Esophagus squamous epithelium (tissue), 5 donors: ENCODE results near the gene INPP5F. TPM values are rescaled to one million over a fixed set of nuclear protein-coding genes. Genes with fewer than 3 reads are reported as not detected.

Source experiments
- DNase-seq: peaks from one replicate; lab custom pipeline; 2025; lab: John Stamatoyannopoulos, UW
- H3K27ac ChIP-seq, 4 donors: fragments of 200-600 bp; sonication (generic); one replicate each; pipeline ENCODE4 v1.5.1; 2016 to 2019; ENCODE audit warnings: mild to moderate bottlenecking in 1 of 4
- H3K27me3 ChIP-seq, 4 donors: fragments of 200-600 bp; sonication (generic); 1 replicate in 3 of 4; 2 replicates in 1 of 4; pipeline versions ENCODE4 v1.5.1 to v1.6.0; 2017 to 2021; ENCODE audit warnings: antibody characterized with exemption in 1 of 4
- H3K36me3 ChIP-seq, 3 donors: fragments of 200-600 bp; sonication (generic); one replicate each; pipeline ENCODE4 v1.5.1; 2016 to 2019
- H3K4me1 ChIP-seq, 3 donors: fragments of 200-600 bp; sonication (generic); one replicate each; pipeline ENCODE4 v1.5.1; 2017 to 2019
- H3K4me3 ChIP-seq, 4 donors: fragments of 200-600 bp; sonication (generic); 1 replicate in 3 of 4; 2 replicates in 1 of 4; pipeline ENCODE4 v1.5.1; 2016 to 2019; ENCODE audit warnings: mild to moderate bottlenecking in 2 of 4, moderate library complexity in 1 of 4
- H3K9me3 ChIP-seq, 3 donors: fragments of 200-600 bp; sonication (generic); one replicate each; pipeline ENCODE4 v1.5.1; 2016 to 2019
- POLR2A ChIP-seq, 4 donors: fragments of 450-650 bp; IDR thresholded peaks; one replicate each; pipeline ENCODE4 v1.6.1; 2017; ENCODE audit warnings: antibody characterized with exemption in 4 of 4, mild to moderate bottlenecking in 4 of 4, moderate library complexity in 3 of 4
- WGBS, 2 donors: methylation state at CpG; one replicate each; pipeline ENCODE4 v1.1.5; 2018; 5-methylcytosine and 5-hydroxymethylcytosine counted together
- intact Hi-C: fragments of 100-400 bp; cut with DNase I; formaldehyde crosslinking; loops from one replicate; pipeline ENCODE4 v1.15.0; 2022
- total RNA-seq, 4 donors: library from RNA; depleted of rRNA; stranded (reverse); fragments of >200 nt; gene quantifications; one replicate each; pipeline ENCODE4 v1.1.0, GENCODE V29; 2016
- TF ChIP-seq, protein P1 (sequence below), 6 experiments: fragments of 450-650 bp in 4 of 6; fragments of 200-600 bp in 2 of 6; sonication (generic) in 2 of 6; IDR thresholded peaks; one replicate each; pipeline ENCODE4 v1.5.1; 2016 to 2019; ENCODE audit warnings: antibody characterized with exemption in 6 of 6, mild to moderate bottlenecking in 4 of 6, moderate library complexity in 4 of 6
- donor health status: DM: yes; HTN: yes; CAD: no.

INPP5F gene
- total RNA-seq, 4 donors from 2014 or later = 5.3 to 11.4 (median 9.4) TPM

DNA sequence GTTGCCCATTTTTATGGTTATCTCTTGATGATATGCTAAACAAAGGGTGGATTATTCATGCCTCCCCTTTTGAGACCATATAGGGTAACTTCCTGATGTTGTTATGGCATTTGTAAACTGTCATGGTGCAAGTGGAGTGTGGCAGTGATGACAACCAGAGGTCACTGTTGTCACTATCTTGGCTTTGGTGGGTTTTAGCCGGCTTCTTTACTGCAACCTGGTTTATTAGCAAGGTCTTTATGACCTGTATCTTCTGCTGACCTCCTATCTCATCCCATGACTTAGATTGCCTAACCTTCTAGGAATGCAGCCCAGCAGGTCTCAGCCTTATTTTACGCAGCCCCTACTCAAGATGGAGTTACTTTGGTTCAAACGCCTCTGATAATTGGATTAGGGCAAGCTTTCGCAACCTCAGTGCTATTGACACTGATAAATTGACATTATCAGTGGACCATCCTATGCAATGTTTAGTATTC is 37.8 kb upstream of the INPP5F start:
- no peaks in the 10 kb centered on the region for H3K9me3 ChIP-seq
- no peak overlapping the region for H3K4me3 ChIP-seq
- no peak for TF ChIP-seq POLR2A (IDR thresholded peaks at IDR 0.05)
- TF ChIP-seq, protein P1, sequence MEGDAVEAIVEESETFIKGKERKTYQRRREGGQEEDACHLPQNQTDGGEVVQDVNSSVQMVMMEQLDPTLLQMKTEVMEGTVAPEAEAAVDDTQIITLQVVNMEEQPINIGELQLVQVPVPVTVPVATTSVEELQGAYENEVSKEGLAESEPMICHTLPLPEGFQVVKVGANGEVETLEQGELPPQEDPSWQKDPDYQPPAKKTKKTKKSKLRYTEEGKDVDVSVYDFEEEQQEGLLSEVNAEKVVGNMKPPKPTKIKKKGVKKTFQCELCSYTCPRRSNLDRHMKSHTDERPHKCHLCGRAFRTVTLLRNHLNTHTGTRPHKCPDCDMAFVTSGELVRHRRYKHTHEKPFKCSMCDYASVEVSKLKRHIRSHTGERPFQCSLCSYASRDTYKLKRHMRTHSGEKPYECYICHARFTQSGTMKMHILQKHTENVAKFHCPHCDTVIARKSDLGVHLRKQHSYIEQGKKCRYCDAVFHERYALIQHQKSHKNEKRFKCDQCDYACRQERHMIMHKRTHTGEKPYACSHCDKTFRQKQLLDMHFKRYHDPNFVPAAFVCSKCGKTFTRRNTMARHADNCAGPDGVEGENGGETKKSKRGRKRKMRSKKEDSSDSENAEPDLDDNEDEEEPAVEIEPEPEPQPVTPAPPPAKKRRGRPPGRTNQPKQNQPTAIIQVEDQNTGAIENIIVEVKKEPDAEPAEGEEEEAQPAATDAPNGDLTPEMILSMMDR (IDR thresholded peaks at IDR 0.05) = no peak
- WGBS, 2 donors = 76 to 81% methylated on average over 4 of the region's 4 CpGs
- intact Hi-C loops = loop anchor here (5.0 to 10.0 kb wide), 2 partner anchors 39 to 177 kb away; partner anchors contain the start of gene INPP5F
- H3K27ac ChIP-seq = no peak overlapping the region
- no peak for DNase-seq
- H3K4me1 ChIP-seq = peaks cover 6 to 25% (median 9%) of the 10 kb centered on the region in 3 donors
- H3K27me3 ChIP-seq = no peaks in the 10 kb centered on the region
- no peaks in the 10 kb centered on the region for H3K36me3 ChIP-seq

DNA sequence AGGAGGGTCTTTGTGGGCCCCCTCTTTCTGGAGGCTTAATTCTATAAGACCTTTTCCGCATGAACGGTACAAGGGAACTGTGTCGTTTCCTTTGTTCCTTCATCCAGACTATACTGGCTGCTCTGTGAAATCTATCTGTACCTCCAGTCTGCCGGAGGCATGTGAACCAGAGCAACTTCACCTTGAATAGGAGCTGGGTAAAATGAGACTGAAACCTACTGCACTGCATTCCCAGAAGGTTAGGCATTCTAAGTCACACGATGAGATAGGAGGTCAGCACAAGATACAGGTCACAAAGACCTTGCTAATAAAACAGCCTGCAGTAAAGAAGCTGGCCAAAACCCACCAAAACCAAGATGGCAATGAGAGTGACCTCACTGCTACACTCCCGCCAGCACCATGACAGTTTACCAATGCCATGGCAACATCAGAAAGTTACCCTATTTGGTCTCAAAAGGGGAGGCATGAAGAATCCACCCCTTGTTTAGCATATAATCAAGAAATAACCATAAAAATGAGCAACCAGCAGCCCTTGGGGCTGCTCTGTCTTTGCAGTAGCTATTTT is 36.8 kb upstream of the INPP5F start:
- Histone ChIP-seq H3K27me3 (no peaks in the 10 kb centered on the region), H3K27ac (no peak overlapping the region), H3K4me3 (no peak overlapping the region), H3K4me1 (peaks cover 6 to 19% (median 9%) of the 10 kb centered on the region in 3 donors), H3K9me3 (no peaks in the 10 kb centered on the region), H3K36me3 (no peaks in the 10 kb centered on the region)
- DNase-seq = no peak
- TF ChIP-seq, protein P1 (IDR thresholded peaks at IDR 0.05) = no peak
- no peak for TF ChIP-seq POLR2A (IDR thresholded peaks at IDR 0.05)
- intact Hi-C loops = loop anchor here (5.0 to 10.0 kb wide), 2 partner anchors 38 to 176 kb away; partner anchors contain the start of gene INPP5F
- WGBS, 2 donors = 89 to 91% methylated on average over 6 of the region's 6 CpGs

DNA sequence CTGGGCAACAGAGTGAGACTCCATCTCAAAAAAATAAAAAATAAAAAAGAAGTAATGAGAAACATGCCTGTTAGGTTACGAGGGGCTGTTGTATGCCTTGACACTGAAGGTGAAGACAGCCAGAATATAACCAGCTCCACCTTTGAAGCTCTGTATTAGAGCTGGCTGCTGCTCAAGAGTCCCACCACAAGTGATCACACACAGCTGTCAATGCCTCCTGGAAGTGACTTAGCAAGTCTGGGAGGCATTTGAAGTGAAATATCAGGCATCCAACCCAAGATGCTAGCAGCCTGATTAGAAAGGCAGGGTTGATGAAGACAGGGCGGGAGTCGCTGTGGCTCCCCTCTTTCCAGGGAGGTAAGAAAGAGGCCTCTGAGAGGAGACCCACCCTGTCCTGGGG is 34.1 kb upstream of the INPP5F start:
- peaks cover 6 to 13% (median 9%) of the 10 kb centered on the region in 3 donors for H3K4me1 ChIP-seq
- no peaks in the 10 kb centered on the region for H3K36me3 ChIP-seq
- DNase-seq = no peak
- no peaks in the 10 kb centered on the region for H3K27me3 ChIP-seq
- intact Hi-C loops = loop anchor here (10.0 kb wide), 1 partner anchor 153 kb away; no protein-coding TSS in a partner anchor
- 87 to 96% methylated on average over 3 of the region's 3 CpGs for WGBS, 2 donors
- H3K27ac ChIP-seq = no peak overlapping the region
- H3K9me3 ChIP-seq = no peaks in the 10 kb centered on the region
- TF ChIP-seq POLR2A (IDR thresholded peaks at IDR 0.05) = no peak
- TF ChIP-seq, protein P1 (IDR thresholded peaks at IDR 0.05) = no peak
- no peak overlapping the region for H3K4me3 ChIP-seq

DNA sequence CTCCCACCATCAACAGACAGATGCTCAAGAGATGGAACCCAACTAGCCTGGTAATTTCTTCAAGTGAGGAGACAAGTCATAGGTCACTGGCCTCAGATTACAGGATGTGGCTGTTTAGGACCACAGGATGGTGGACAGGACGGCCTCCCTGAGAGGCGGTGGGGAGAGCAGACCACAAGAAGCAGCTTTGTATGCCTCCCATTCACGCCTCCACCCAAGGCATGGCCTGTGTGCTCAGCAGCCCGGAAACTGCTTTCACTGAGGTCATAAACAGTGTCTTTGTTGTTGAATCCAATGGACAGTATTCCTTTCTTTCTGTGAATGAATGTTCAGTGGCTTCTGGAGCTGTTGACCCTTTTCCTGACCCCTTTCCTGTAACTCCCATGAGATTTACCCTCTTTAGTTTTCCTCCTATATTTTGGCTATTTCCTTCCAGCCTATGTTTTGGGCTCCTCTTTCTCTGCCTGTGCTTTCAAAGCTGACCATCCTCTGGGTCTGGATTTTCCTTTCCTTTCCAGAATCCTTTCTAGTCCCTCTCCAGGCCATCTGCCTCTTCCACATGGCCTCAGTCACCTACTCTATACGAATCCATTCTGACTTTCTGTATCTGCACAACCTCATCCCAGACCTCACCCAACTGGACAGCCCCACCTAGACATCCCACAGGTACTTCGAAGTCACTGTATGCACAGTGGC is 32.4 kb upstream of the INPP5F start:
- TF ChIP-seq, protein P1 (IDR thresholded peaks at IDR 0.05) = no peak
- no peak for TF ChIP-seq POLR2A (IDR thresholded peaks at IDR 0.05)
- H3K4me3 ChIP-seq = no peak overlapping the region
- no peak for DNase-seq

DNA sequence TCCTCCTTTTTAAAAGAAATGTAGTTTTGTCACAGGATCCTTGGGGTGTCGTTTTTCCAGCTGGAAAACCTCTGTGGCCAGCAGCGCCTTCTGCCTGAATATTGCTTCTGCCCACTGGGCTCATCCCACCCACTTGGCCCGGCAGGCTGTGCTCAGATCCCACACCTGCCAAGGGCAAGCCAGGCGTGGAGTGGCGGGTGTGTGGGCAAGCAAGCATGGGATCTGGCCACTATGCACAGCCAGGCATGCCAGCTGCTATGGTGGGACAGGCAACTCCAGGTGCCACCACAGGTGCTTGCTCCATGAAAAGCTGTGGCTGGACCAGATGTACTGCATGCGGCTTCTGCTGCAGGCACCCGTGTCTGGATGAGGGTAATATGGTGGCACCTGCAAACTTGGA is 31.2 kb upstream of the INPP5F start:
- no peaks in the 10 kb centered on the region for H3K9me3 ChIP-seq
- no peaks in the 10 kb centered on the region for H3K36me3 ChIP-seq
- no peaks in the 10 kb centered on the region for H3K27me3 ChIP-seq
- no peak overlapping the region for H3K4me3 ChIP-seq
- intact Hi-C loops = loop anchor here (10.0 kb wide), 1 partner anchor 150 kb away; no protein-coding TSS in a partner anchor
- H3K27ac ChIP-seq = no peak overlapping the region
- H3K4me1 ChIP-seq = no peaks in the 10 kb centered on the region
- no peak for DNase-seq
- TF ChIP-seq, protein P1 (IDR thresholded peaks at IDR 0.05) = no peak
- no peak for TF ChIP-seq POLR2A (IDR thresholded peaks at IDR 0.05)
- WGBS, 2 donors = 67 to 71% methylated on average over 1 to 3 of the region's 7 CpGs

More for the DNA sequence above, 32.4 kb upstream of the INPP5F start:
- no peaks in the 10 kb centered on the region for H3K4me1 ChIP-seq
- WGBS, 2 donors = 61 to 86% methylated on average over 6 of the region's 6 CpGs
- H3K9me3 ChIP-seq = no peaks in the 10 kb centered on the region
- H3K36me3 ChIP-seq = no peaks in the 10 kb centered on the region
- intact Hi-C loops = loop anchor here (10.0 kb wide), 1 partner anchor 151 kb away; no protein-coding TSS in a partner anchor
- no peak overlapping the region for H3K27ac ChIP-seq
- H3K27me3 ChIP-seq = no peaks in the 10 kb centered on the region
